Thymus (tissue), 11 donors: ENCODE results near the gene BPIFB2. TPM values are rescaled to one million over a fixed set of nuclear protein-coding genes. Genes with fewer than 3 reads are reported as not detected.

Experiments used
- DNase-seq, 9 donors: peaks; one replicate each; pipeline ENCODE4 v3.0.0-alpha.2; 2013; ENCODE audit warnings: low spot score in 9 of 9, low read depth in 6 of 9, missing footprints in 1 of 9
- H3K27ac ChIP-seq, 2 donors: one replicate each; pipeline ENCODE4 v1.5.1; 2013; ENCODE audit warnings: control low read depth in 1 of 2, low read depth in 1 of 2, low read length in 1 of 2, mild to moderate bottlenecking in 1 of 2, moderate library complexity in 1 of 2
- H3K27me3 ChIP-seq, 2 donors: one replicate each; pipeline ENCODE4 v1.5.1; 2013; ENCODE audit warnings: low read length in 1 of 2; ENCODE audit not compliant: control insufficient read depth in 2 of 2, insufficient read depth in 1 of 2
- H3K36me3 ChIP-seq, 2 donors: one replicate each; pipeline ENCODE4 v1.5.1; 2013; ENCODE audit warnings: low read length in 1 of 2, mild to moderate bottlenecking in 1 of 2, moderate library complexity in 1 of 2; ENCODE audit not compliant: control insufficient read depth in 2 of 2, insufficient read depth in 2 of 2
- H3K4me1 ChIP-seq, 2 donors: one replicate each; pipeline ENCODE4 v1.5.1; 2013; ENCODE audit warnings: low read length in 2 of 2; ENCODE audit not compliant: control insufficient read depth in 2 of 2, insufficient read depth in 2 of 2
- H3K4me3 ChIP-seq, 2 donors: one replicate each; pipeline ENCODE4 v1.5.1; 2013; ENCODE audit warnings: low read length in 2 of 2, control low read depth in 1 of 2, mild to moderate bottlenecking in 1 of 2
- H3K9me3 ChIP-seq, 2 donors: one replicate each; pipeline ENCODE4 v1.5.1; 2013; ENCODE audit warnings: low read length in 1 of 2, mild to moderate bottlenecking in 1 of 2; ENCODE audit not compliant: control insufficient read depth in 2 of 2, insufficient read depth in 1 of 2
- WGBS: extraction: QIAGEN DNeasy Blood & Tissue Kit; methylation state at CpG from one replicate; pipeline ENCODE4 v1.1.7; 2013; 5-methylcytosine and 5-hydroxymethylcytosine counted together
- polyA plus RNA-seq: library from polyadenylated mRNA; stranded (reverse); fragments of 200-250 nt; gene quantifications from one replicate; pipeline ENCODE4 v1.2.3, GENCODE V29; 2013
- total RNA-seq: library from RNA; stranded (reverse); fragments of 120-200 nt; gene quantifications from one replicate; pipeline ENCODE4 v1.2.4, GENCODE V29; 2013
- donor health status: healthy.

BPIFB2 gene
- total and polyA plus RNA-seq, 2 donors, result 0.05 to 0.73 TPM

DNA sequence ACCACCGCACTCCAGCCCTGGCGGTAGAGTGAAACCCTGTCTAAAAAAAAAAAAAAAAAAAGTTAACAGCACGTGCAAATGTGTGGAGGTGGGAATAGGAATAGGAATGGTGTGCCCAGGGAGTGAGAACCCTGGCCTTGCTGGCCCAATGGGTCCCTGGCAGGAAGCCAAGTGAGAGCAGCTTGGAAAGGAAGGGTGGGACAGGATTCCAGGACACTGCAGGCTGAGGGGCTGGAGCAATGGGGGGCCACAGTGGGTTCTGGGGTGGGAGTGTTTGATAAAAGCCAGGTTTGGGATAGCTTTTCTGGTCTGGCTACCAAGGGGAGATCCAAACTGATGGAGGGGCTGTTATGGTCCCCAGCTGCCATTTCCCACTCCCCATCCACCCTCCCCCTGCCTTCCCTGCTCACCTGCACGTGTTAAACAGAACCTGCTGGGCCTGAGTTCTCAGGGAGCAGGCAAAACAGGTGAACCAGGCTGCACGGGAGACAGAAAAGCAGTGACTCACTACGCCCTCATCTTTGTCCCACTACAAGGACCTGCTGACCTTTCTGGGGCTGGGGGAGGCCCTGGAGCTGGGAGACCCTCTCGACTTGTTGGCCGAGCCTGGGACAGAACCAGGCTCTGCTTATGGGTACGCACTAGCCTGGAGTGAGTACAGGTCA, 6.6 kb upstream of the BPIFB2 start:
- no peak overlapping the region for H3K4me3 ChIP-seq
- H3K9me3 ChIP-seq, result peaks cover 1 to 10% of the 10 kb centered on the region in 2 donors
- H3K36me3 ChIP-seq, result no peaks in the 10 kb centered on the region
- no peak for DNase-seq
- H3K4me1 ChIP-seq, result peaks cover 0 to 2% of the 10 kb centered on the region in 2 donors
- no peak overlapping the region for H3K27ac ChIP-seq
- H3K27me3 ChIP-seq, result no peaks in the 10 kb centered on the region
- 91% methylated on average over 9 of the region's 9 CpGs for WGBS

DNA sequence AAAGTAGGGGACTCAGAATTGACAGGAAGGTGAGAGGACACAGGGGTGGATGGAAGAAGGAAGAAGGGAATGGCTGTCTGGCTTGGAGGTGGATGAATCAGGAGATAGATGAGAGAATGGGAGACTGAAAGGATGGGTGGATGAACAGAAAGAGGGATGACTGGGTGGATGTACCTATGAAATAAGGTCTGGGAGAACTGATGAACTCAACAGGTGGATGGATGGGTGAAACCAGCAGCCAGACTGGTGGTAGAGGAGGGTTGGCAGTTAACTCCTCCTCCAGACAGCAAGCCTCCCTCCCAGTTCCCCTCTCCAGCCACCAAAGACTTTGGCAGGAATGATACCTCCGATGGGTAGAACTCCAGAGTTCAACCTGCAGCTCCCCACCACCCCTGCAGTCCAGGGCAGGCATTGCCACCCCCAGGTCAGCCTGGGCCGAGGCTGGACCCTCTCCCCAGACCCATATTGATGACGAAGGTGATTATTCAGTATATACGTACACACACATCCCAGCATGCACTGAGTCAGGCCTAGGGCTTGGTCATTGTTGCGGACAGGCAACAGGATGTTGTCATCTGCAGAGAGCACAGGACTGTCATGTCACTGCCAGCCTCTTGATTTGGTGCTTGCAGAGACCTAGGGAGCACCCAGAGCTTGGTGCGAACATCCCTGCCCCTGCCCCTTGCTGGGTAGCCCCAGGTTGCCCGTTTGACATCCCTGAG, 5.3 kb upstream of the BPIFB2 start:
- H3K36me3 ChIP-seq, result no peaks in the 10 kb centered on the region
- H3K4me1 ChIP-seq, result peaks cover 0 to 2% of the 10 kb centered on the region in 2 donors
- no peak for DNase-seq
- peaks cover 1 to 10% of the 10 kb centered on the region in 2 donors for H3K9me3 ChIP-seq
- no peaks in the 10 kb centered on the region for H3K27me3 ChIP-seq
- 99% methylated on average over 7 of the region's 7 CpGs for WGBS
- no peak overlapping the region for H3K4me3 ChIP-seq
- no peak overlapping the region for H3K27ac ChIP-seq

DNA sequence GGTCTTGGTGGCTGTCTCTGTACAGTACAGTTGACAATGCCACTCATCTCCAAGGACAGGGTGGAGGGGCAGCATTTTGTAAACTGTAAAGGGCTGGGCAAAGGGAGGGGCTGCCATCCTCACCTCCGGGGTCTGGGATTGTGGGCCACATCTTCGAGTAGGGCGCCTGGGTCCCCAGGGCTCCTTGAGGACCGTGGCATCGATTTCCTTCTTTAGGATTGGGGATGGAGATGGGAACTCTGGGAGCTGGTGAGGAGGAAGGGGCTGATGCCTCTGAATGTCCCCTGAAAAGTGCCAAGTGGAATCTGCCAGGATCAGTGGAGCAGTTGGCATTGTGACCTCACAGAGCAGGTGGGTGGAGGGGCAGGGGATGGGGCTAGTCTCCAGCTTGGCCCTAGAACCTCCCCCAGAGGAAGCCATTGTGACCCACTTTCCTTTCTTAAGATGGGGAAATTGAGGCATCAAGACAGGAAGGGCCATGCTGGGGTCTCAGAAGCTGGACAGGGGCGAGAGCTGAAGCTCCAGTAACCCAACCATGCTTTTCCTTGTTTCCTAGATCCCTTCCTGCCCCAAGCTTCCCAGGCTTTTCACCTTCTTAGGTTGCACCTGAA, 3.3 kb upstream of the BPIFB2 start, which contains the start of gene SUN5:
TSS of gene SUN5 (minus strand) at position 293 of the 611 bp plus-strand sequence. CDS start at position 200, 93 bp downstream.
- H3K9me3 ChIP-seq, result peaks cover 1 to 10% of the 10 kb centered on the region in 2 donors
- DNase-seq, result no peak
- H3K36me3 ChIP-seq, result no peaks in the 10 kb centered on the region
- 98% methylated on average over 6 of the region's 6 CpGs for WGBS
- peaks cover 0 to 2% of the 10 kb centered on the region in 2 donors for H3K4me1 ChIP-seq
- H3K27ac ChIP-seq, result no peak within 1 kb of the TSS
- H3K27me3 ChIP-seq, result no peaks in the 10 kb centered on the region
- H3K4me3 ChIP-seq, result no peak within 1 kb of the TSS

DNA sequence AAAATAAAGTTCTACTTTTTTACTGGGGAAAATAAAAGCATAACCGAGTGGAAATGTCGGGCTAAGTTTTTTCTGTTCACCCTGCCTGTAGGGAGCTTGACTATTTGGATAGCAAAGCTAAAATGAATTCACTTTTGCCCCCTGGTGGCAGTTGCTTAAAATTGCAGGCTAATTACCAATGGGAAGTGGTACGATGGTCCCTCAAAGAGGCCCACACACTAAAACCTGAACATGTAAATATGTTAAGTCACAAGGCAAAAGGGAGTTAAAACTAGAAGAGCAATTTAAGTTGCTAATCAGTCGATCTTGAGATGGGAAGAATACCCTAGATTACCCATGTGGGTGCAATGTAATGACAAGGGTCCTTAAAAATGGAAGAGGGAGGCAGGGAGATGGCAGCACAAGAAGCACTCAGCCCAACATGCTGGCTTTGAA, 2.4 kb upstream of the BPIFB2 start:
- Histone ChIP-seq H3K4me1 (peaks cover 0 to 2% of the 10 kb centered on the region in 2 donors), H3K36me3 (no peaks in the 10 kb centered on the region), H3K27me3 (no peaks in the 10 kb centered on the region), H3K27ac (no peak overlapping the region), H3K4me3 (no peak overlapping the region), H3K9me3 (peaks cover 1 to 10% of the 10 kb centered on the region in 2 donors)
- 74% methylated on average over 4 of the region's 4 CpGs for WGBS
- DNase-seq, result peak in 1 of 9 donors; percentile 51

DNA sequence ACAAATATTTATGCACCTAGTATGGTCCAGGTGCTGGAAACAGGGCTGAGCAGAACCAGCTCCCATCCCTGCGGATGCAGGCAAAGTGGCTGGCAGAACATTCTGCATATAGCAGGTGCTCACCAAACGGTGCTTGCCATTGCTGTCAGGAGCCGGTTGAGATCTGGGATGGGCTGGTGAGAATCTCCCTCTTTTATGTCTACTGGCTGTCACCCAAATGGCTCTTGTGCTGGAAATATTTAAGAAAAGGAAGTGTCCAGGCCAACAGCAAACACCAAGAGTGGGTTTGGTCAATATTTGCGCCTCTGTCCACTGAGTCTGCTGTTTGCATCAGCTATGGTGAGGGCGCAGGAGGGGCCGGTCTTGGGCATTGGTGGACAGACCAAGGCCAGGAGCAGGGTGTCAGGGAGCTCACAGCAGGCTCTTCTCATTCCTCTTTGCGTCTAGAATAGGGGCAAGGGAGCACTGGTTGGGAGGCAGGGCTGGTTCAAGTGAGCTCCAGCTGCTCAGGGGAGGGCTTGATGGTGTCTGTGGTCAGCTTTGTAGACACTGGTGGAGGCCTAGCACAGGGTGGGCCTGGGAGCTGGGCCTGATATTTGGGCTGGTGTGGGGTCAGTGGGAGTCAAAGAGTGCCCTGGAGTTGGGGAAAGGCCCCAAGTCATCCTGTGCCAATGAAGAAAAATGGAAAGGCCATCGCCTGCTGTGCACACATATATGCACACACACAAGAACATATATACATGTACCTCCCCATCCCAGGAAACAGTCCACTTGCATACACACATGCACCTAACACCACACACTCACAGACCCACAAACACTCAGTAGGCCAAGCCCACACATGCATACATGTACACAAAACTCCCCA, 1.4 kb upstream of the BPIFB2 start:
- no peak for DNase-seq
- H3K27ac ChIP-seq, result no peak overlapping the region
- no peaks in the 10 kb centered on the region for H3K36me3 ChIP-seq
- peaks cover 1 to 10% of the 10 kb centered on the region in 2 donors for H3K9me3 ChIP-seq
- peaks cover 0 to 2% of the 10 kb centered on the region in 2 donors for H3K4me1 ChIP-seq
- no peak overlapping the region for H3K4me3 ChIP-seq
- no peaks in the 10 kb centered on the region for H3K27me3 ChIP-seq
- 91% methylated on average over 8 of the region's 8 CpGs for WGBS

DNA sequence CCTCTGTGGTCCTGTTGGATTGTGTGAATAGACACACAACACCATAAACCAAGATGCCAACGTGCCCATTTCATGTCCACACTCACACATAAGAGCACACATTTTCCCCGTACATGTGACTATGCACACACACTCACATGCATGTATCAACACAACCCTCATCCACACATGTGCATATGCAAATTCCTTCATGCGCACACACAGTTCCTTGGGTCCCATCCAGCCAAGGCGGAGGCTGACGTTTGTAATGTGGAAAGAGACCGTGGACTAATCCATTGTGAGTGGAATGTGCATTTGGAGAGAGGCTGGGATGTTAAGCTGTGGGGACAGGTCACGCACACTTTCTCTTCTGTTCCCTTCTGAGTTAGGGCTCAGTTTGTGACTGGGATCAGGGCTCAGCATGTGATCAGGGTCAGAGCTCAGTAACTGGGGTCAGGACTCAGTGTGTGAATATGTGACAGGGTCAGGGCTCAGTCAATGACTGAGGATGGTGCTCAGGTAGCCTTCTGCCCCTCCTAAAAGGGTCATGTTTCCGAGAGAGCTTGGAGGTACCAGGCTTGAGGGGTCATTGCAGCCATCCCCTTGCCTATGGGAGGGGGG, 628 bp upstream of the BPIFB2 start:
- 97% methylated on average over 8 of the region's 8 CpGs for whole genome bisulfite sequencing
- Histone ChIP-seq H3K4me3 (no peak overlapping the region), H3K4me1 (peaks cover 0 to 2% of the 10 kb centered on the region in 2 donors), H3K36me3 (no peaks in the 10 kb centered on the region), H3K27me3 (no peaks in the 10 kb centered on the region), H3K9me3 (peaks cover 1 to 10% of the 10 kb centered on the region in 2 donors), H3K27ac (no peak overlapping the region)
- DNase-seq, result no peak

DNA sequence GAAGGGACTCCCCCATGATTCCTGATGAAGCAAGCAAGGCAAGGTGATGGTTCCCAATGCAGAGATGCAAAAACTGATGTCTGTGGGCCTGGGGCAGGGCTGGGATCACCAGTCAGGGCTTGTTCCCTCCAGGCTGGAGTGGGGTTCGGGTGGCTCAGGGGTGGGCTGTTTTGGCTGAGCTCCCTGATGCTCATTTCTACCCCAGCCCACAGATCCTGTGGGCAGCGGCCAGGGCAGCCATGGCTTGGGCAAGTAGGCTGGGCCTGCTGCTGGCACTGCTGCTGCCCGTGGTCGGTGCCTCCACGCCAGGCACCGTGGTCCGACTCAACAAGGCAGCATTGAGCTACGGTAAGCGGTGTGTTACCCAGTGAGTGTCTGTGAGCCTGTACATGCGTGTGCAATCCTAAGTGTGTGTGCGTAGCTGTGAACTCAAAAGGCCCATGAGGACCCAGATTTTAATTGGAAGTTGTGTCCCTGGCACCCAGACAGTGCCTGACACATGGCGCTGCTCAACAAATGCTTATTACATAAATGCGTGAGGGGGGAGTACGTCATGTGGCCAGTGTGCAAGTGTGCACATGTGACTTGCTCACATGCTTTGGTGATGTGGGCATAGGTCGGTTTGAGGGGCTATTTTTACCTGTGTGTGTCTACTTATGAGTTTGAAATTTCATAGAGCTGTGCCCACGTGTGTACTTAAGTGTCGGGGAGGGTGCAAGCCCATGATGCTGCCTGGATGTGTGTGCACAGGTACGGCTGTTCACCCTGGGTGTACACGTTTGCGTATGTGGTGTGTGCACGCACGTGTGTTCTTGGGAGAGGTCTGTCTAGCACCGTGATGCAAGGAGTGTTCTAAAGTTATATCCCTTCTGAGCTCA, 1.1 kb downstream of the BPIFB2 start:
- H3K36me3 ChIP-seq, result no peaks in the 10 kb centered on the region
- 93% methylated on average over 23 of the region's 23 CpGs for WGBS
- no peak overlapping the region for H3K4me3 ChIP-seq
- H3K9me3 ChIP-seq, result peaks cover 1 to 10% of the 10 kb centered on the region in 2 donors
- H3K27ac ChIP-seq, result no peak overlapping the region
- no peak for DNase-seq
- H3K27me3 ChIP-seq, result no peaks in the 10 kb centered on the region
- H3K4me1 ChIP-seq, result peaks cover 0 to 2% of the 10 kb centered on the region in 2 donors
